Calu3 (cell line): ENCODE results near the gene DNTT. TPM values are rescaled to one million over a fixed set of nuclear protein-coding genes. Genes with fewer than 3 reads are reported as not detected.

Experiments used
- BruUV-seq: library from RNA; stranded (reverse); fragments of 400-500 nt; replicated peaks from 2 replicates; lab custom pipeline; 2021; lab: Mats Ljungman, UMichigan
- CTCF ChIA-PET: fragments of 300-600 bp; sonication (Branson Sonifier 250); formaldehyde crosslinking; loops from one replicate; lab custom pipeline; 2022; ENCODE audit warnings: antibody characterized with exemption; lab: Charles Lee
- DNase-seq: peaks from one replicate; pipeline ENCODE4 v3.0.0; 2022
- H3K27ac Mint-ChIP-seq: one replicate; pipeline ENCODE4 v1.8.0; 2022; ENCODE audit warnings: mixed read lengths; ENCODE audit not compliant: unreplicated experiment
- H3K27me3 Mint-ChIP-seq: one replicate; pipeline ENCODE4 v1.8.0; 2022; ENCODE audit warnings: mixed read lengths; ENCODE audit not compliant: unreplicated experiment
- H3K36me3 Mint-ChIP-seq: one replicate; pipeline ENCODE4 v1.8.0; 2022; ENCODE audit warnings: mild to moderate bottlenecking, moderate library complexity, mixed read lengths; ENCODE audit not compliant: insufficient read depth, unreplicated experiment
- H3K4me1 Mint-ChIP-seq: one replicate; pipeline ENCODE4 v1.8.0; 2022; ENCODE audit warnings: mild to moderate bottlenecking, low read depth, mixed read lengths; ENCODE audit not compliant: unreplicated experiment
- H3K4me3 Mint-ChIP-seq: one replicate; pipeline ENCODE4 v1.8.0; 2022; ENCODE audit warnings: mild to moderate bottlenecking, low read depth, moderate library complexity, mixed read lengths; ENCODE audit not compliant: unreplicated experiment
- H3K9me3 Mint-ChIP-seq: one replicate; pipeline ENCODE4 v1.8.0; 2022; ENCODE audit warnings: low read depth, mixed read lengths; ENCODE audit not compliant: unreplicated experiment
- CTCF ChIP-seq: fragments of 200-600 bp; IDR thresholded peaks from one replicate; pipeline ENCODE4 v1.8.0; 2022; ENCODE audit warnings: antibody characterized with exemption; ENCODE audit not compliant: unreplicated experiment
- intact Hi-C: fragments of 100-400 bp; cut with micrococcal nuclease; formaldehyde crosslinking; loops from one replicate; pipeline ENCODE4 v1.10.0; 2022; ENCODE audit not compliant: unreplicated experiment
- total RNA-seq: library from RNA; stranded (reverse); gene quantifications from 2 replicates; pipeline ENCODE4 v1.2.3, GENCODE V29; 2022

The DNTT gene
- total RNA-seq, 1 experiment from 2014 or later = not detected

DNA sequence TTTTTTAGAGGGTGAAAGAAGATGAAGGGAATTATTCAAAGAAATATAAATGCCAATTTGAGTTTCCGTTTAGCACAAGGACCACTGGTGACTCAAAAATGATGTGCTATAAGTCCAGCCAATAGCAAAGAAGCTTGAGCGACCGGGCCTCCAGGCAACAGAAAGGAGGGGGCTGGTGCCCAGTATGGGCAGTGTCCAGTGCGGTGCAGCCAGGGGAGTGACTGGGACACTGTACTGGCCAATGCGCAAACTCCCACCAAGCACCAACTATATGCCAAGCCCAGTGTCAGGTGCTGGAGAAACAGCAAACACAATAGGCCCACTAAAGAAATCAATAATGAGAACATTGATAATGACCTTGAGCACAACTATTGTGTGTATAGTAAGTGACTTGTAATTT lies 64.7 kb downstream of the DNTT start:
- intact Hi-C loops = no loop called here
- Mint-ChIP-seq H3K36me3 (peaks cover 5% of the 10 kb centered on the region), H3K27ac (no peak overlapping the region), H3K9me3 (no peaks in the 10 kb centered on the region), H3K27me3 (peaks cover 1% of the 10 kb centered on the region), H3K4me1 (no peaks in the 10 kb centered on the region), H3K4me3 (no peak overlapping the region)
- CTCF ChIA-PET = no interaction called here
- no TSS peak for BruUV-seq
- TF ChIP-seq CTCF = no peak
- DNase-seq = no peak

GRCh38 chr10:96369890-96370583 lies 65.8 kb downstream of the DNTT start:
- intact Hi-C loops = loop anchor here (10.0 kb wide), 1 partner anchor 465 kb away; the partner anchor contains the start of gene LCOR
- Mint-ChIP-seq H3K9me3 (no peaks in the 10 kb centered on the region), H3K27me3 (no peaks in the 10 kb centered on the region), H3K36me3 (peaks cover 5% of the 10 kb centered on the region), H3K27ac (no peak overlapping the region), H3K4me3 (peak overlapping the region; percentile 64), H3K4me1 (peaks cover 2% of the 10 kb centered on the region)
- CTCF ChIA-PET = interaction anchor here (1.0 to 1.5 kb wide), 5 partner anchors 9 to 143 kb away, joined by 3 to 7 read pairs (median 4); no protein-coding TSS in a partner anchor
- peak; percentile 60 for DNase-seq
- BruUV-seq = no TSS peak
- no peak for TF ChIP-seq CTCF

- intact Hi-C loops = loop anchor here (10.0 kb wide), 1 partner anchor 464 kb away; the partner anchor contains the start of gene LCOR
- Mint-ChIP-seq H3K9me3 (no peaks in the 10 kb centered on the region), H3K27ac (no peak overlapping the region), H3K27me3 (no peaks in the 10 kb centered on the region), H3K4me1 (peaks cover 8% of the 10 kb centered on the region), H3K4me3 (peak overlapping the region; percentile 64), H3K36me3 (peaks cover 5% of the 10 kb centered on the region)
- TF ChIP-seq CTCF = peak; percentile 59
- BruUV-seq = no TSS peak
- CTCF ChIA-PET = interaction anchor here (1.0 to 1.5 kb wide), 5 partner anchors 9 to 142 kb away, joined by 3 to 7 read pairs (median 4); no protein-coding TSS in a partner anchor
- peak; percentile 55 for DNase-seq
Measured at GRCh38 chr10:96370584-96371157, 66.4 kb downstream of the DNTT start.

DNA sequence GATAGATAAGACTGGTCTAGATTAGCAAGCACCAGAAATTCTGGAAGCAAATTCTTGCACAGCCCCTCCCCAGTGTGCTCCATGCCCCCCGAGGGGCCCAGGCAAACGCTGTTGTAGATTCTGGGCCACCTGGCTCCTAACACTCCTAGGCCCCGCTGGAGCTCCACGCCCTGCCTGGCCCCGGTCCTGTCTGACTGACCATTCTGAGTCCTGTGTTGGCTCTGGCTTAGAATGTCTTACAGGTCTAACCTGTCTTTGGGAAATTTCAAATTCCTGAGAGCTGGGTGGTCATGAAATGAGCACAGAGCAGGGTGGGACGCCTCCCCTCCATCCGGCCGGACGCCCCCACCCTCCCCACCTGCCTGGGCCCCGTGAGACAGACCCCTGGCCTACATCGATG lies 67.1 kb downstream of the DNTT start:
- H3K27ac Mint-ChIP-seq = no peak overlapping the region
- H3K4me1 Mint-ChIP-seq = peaks cover 12% of the 10 kb centered on the region
- H3K27me3 Mint-ChIP-seq = no peaks in the 10 kb centered on the region
- no peak overlapping the region for H3K4me3 Mint-ChIP-seq
- intact Hi-C loops = loop anchor here (10.0 kb wide), 1 partner anchor 463 kb away; the partner anchor contains the start of gene LCOR
- H3K36me3 Mint-ChIP-seq = peaks cover 5% of the 10 kb centered on the region
- CTCF ChIA-PET = no interaction called here
- TF ChIP-seq CTCF = no peak
- no peaks in the 10 kb centered on the region for H3K9me3 Mint-ChIP-seq
- no peak for DNase-seq
- no TSS peak for BruUV-seq
